GM12874 (cell line): ENCODE data around the gene ANK2.

ENCODE experiments used
- TF ChIP-seq, protein P1 (sequence below): IDR thresholded peaks from 2 replicates; pipeline ENCODE4 v1.5.1; 2011; ENCODE audit warnings: low read depth, mild to moderate bottlenecking, control low read depth, low read length, moderate library complexity; ENCODE audit not compliant: insufficient read depth

Gene ANK2

DNA sequence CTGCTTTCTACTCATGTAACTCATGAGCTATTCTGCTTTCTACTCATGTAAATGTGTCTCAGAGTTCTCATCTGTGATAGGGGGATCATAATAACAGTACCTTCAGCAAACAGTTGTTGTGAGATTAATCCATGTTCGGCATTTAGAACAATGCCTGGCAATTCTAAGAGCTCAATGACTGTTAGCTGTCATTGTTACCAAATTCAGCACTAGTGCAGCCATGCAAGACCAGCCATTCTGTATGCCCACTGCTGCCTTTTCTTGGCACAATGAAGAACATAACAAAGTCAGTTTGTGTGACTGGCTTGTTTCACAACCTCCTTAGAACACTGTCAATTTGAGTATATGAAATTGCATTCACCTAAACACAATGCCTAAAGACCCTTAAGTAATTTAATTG is 163.2 kb downstream of the ANK2 start:
- TF ChIP-seq, protein P1, sequence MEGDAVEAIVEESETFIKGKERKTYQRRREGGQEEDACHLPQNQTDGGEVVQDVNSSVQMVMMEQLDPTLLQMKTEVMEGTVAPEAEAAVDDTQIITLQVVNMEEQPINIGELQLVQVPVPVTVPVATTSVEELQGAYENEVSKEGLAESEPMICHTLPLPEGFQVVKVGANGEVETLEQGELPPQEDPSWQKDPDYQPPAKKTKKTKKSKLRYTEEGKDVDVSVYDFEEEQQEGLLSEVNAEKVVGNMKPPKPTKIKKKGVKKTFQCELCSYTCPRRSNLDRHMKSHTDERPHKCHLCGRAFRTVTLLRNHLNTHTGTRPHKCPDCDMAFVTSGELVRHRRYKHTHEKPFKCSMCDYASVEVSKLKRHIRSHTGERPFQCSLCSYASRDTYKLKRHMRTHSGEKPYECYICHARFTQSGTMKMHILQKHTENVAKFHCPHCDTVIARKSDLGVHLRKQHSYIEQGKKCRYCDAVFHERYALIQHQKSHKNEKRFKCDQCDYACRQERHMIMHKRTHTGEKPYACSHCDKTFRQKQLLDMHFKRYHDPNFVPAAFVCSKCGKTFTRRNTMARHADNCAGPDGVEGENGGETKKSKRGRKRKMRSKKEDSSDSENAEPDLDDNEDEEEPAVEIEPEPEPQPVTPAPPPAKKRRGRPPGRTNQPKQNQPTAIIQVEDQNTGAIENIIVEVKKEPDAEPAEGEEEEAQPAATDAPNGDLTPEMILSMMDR: no peak

DNA sequence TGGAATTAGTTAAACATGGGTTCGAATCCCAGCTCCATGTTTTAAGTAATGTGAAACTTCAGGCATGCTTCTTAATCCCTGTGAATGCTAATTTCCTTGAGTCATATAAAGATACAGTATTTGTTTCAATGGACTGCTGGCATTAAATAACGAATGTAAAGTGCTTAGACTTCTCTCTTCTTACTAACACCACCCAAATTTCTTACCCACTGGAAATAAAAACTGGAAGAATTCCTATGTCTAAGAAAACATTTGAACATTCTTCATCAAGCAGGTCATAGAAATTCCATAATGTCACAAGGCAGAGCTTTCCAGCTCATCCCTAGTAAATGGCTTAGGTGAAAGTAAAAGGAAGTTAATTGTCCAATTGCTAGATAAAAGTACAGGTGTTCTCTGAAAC is 172.5 kb downstream of the ANK2 start:
- TF ChIP-seq, protein P1: no peak

DNA sequence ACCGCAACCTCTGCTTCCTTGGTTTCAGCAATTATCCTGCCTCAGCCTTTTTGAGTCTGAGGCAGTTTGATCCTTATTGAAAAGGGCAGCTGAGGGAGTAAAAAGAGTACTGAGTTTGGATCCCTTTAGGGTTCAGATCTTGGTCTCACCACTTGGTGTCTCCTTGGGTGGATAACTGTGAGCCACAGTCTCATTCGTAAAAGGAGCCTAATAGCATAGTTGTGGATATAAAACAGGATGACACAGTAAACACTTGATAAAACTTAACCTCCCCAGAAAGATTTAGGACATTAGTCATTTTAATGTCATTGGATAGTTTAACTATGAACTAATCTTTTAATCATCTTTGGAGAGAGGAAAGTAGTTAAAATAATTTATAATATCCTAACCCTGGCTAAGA is 173.0 kb downstream of the ANK2 start:
- TF ChIP-seq, protein P1: no peak

DNA sequence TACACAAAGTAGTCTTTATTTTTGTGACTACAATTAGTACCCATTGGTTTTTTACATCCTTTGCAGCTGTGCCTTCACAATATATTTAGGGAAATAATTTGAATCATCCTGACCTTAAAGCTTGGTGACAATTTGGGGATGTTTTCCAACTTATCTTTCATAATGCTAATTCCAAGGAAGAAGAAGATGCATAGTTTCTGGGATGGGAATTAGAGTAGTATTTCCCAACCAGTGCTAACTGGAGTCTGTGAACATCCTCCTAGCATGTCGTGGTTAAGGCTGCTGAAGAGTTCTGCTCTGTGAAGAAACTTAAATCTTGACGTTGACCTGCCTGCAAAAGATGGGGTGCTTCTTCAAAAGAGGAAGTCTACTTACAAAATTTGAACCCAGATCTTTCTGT is 173.5 kb downstream of the ANK2 start:
- TF ChIP-seq, protein P1: no peak

DNA sequence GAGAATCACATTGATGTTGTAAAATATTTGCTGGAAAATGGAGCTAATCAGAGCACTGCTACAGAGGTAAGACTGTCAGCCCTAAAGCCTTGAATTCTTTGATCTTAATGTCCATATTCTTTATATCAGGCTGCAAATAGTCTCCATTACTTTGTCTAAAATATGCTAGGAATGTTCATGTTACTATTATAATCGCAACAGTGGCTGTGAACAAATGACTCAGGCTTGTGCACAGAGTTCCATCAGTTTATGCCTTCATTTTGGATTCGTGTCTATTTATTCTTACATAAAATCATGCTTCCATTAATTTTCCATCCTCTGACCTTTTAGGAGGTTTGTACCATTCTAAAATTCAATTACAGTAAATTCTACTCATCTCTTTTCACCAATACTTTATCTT is 182.7 kb downstream of the ANK2 start:
- TF ChIP-seq, protein P1: no peak

DNA sequence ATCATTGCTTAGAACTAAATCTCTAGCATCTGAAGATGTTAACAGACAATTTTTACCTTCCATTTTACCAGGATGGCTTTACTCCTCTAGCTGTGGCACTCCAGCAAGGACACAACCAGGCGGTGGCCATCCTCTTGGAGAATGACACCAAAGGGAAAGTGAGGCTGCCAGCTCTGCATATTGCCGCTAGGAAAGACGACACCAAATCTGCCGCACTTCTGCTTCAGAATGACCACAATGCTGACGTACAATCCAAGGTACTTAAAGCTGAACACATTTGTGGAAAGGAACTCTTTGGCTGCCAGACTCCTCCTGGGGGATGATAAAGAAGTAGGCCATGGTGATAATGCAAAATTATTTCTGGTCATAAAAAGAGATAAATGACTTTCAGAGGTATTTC is 187.5 kb downstream of the ANK2 start:
- TF ChIP-seq, protein P1: no peak

DNA sequence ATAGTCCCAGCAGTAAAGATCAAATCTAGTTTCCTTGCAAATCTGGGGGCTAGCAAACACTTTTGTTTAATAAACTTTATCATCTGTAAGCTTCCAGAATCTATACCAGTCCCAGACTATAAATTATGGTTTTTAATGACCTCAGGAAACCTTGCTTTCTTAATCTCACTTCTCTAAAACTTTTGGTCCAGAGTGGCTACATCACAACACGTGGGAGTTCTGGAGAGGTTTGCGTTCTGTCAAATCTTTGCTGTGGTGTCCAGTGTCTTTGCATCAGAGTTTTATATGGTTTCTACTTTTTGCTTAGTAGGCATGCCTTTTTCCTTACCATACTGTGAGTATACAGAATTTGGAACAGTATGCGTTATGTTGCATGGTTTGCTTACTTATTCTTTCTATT is 193.9 kb downstream of the ANK2 start:
- TF ChIP-seq, protein P1: no peak

DNA sequence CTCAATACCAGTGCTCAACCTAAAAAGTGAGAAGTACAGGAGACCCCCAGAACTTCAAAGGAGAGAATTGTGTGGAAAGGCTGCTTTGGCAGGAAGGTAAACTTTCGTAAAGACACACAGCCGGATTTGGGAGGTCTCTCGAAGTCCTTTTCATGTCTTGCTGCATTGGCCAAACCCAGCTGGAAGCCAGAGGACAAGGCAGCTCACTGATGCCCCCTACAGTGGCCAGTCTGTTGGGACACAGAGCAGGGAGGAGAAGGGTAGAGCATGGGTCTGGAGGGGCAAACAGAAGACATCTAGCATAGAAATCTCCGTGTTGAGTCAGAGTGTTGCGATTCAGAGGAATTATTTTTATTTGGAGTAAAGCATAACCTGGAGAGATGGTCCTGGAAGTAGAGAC is 198.9 kb downstream of the ANK2 start:
- TF ChIP-seq, protein P1: peak; percentile 20; the same call in 1 of the 2 replicates
